OCI-LY1 (cell line): ENCODE measurements around the gene PNO1.

Source experiments
- H2AFZ ChIP-seq: fragments of 200-600 bp; sonication (generic), shearing (Covaris generic); 2 replicates; pipeline ENCODE4 v1.6.0; 2014; ENCODE audit warnings: antibody characterized with exemption, mild to moderate bottlenecking, low read length
- H3F3A ChIP-seq: fragments of 200-600 bp; sonication (generic), shearing (Covaris generic); 2 replicates; pipeline ENCODE4 v1.6.0; 2014; ENCODE audit warnings: mild to moderate bottlenecking, antibody characterized with exemption, low read length, moderate library complexity; ENCODE audit not compliant: insufficient read depth
- H3K27ac ChIP-seq: fragments of 200-600 bp; sonication (generic); 2 replicates; pipeline ENCODE4 v1.5.1; 2014; ENCODE audit warnings: low read length, mixed run types, mild to moderate bottlenecking, low read depth; ENCODE audit not compliant: poor library complexity, severe bottlenecking
- H3K27me3 ChIP-seq: fragments of 200-600 bp; sonication (generic); 2 replicates; pipeline ENCODE4 v1.6.0; 2014; ENCODE audit warnings: antibody characterized with exemption, mild to moderate bottlenecking, low read length, moderate library complexity; ENCODE audit not compliant: insufficient read depth
- H3K36me3 ChIP-seq: fragments of 200-600 bp; sonication (generic); 2 replicates; pipeline ENCODE4 v1.6.1; 2014; ENCODE audit warnings: mild to moderate bottlenecking, antibody characterized with exemption, low read length, moderate library complexity, mixed read lengths; ENCODE audit not compliant: insufficient read depth
- H3K4me1 ChIP-seq: fragments of 200-600 bp; sonication (generic); 2 replicates; pipeline ENCODE4 v1.5.1; 2014; ENCODE audit warnings: mild to moderate bottlenecking, low read length, moderate library complexity; ENCODE audit not compliant: insufficient read depth, severe bottlenecking
- H3K4me2 ChIP-seq: fragments of 200-600 bp; sonication (generic), shearing (Covaris generic); 2 replicates; pipeline ENCODE4 v1.6.1; 2014; ENCODE audit warnings: low read length
- H3K4me3 ChIP-seq: fragments of 200-600 bp; sonication (generic); 2 replicates; pipeline ENCODE4 v1.5.1; 2014; ENCODE audit warnings: low read length, low read depth, mild to moderate bottlenecking, mixed read lengths; ENCODE audit not compliant: poor library complexity, severe bottlenecking
- H3K79me2 ChIP-seq: fragments of 200-600 bp; shearing (Covaris generic); 2 replicates; pipeline ENCODE4 v1.6.1; 2016; ENCODE audit warnings: mixed run types, low read length, mixed read lengths; ENCODE audit not compliant: insufficient read depth
- H3K9ac ChIP-seq: fragments of 200-600 bp; sonication (generic), shearing (Covaris generic); 2 replicates; pipeline ENCODE4 v1.6.1; 2014; ENCODE audit warnings: mild to moderate bottlenecking, low read length, mixed read lengths
- H3K9me2 ChIP-seq: fragments of 200-600 bp; sonication (generic), shearing (Covaris generic); 2 replicates; pipeline ENCODE4 v1.6.1; 2014; ENCODE audit warnings: low read depth, mild to moderate bottlenecking, low read length, mixed read lengths
- H3K9me3 ChIP-seq: fragments of 200-600 bp; shearing (Covaris generic); 2 replicates; pipeline ENCODE4 v1.6.1; 2014; ENCODE audit warnings: low read length, mixed read lengths
- H4K20me1 ChIP-seq: fragments of 200-600 bp; sonication (generic), shearing (Covaris generic); 2 replicates; pipeline ENCODE4 v1.6.0; 2016; ENCODE audit warnings: mild to moderate bottlenecking, low read length; ENCODE audit not compliant: insufficient read depth
- CTCF ChIP-seq: fragments of 200-600 bp; sonication (generic), shearing (Covaris generic); IDR thresholded peaks from 2 replicates; pipeline ENCODE4 v1.5.1; 2017; ENCODE audit warnings: mild to moderate bottlenecking, antibody characterized with exemption, low read length, moderate library complexity, mixed read lengths
- EZH2 ChIP-seq: fragments of 200-600 bp; sonication (generic), shearing (Covaris generic); IDR thresholded peaks from 2 replicates; pipeline ENCODE4 v1.8.0; 2017; ENCODE audit warnings: borderline replicate concordance, mixed run types, mild to moderate bottlenecking, antibody characterized with exemption, low read length, moderate library complexity, mixed read lengths

PNO1 gene

GRCh38 chr2:68200157-68200787 lies 42.6 kb downstream of the PNO1 start:
- H4K20me1 ChIP-seq, result no peaks in the 10 kb centered on the region
- no peak for TF ChIP-seq EZH2
- TF ChIP-seq CTCF, result no peak
- peaks cover 13% of the 10 kb centered on the region; the same call in 1 of the 2 replicates for H3F3A ChIP-seq

GRCh38 chr2:68203587-68203986 lies 45.9 kb downstream of the PNO1 start:
- H3K27me3 ChIP-seq, result no peaks in the 10 kb centered on the region
- peak overlapping the region; percentile 42 for H3K9ac ChIP-seq
- H4K20me1 ChIP-seq, result no peaks in the 10 kb centered on the region
- H3K4me3 ChIP-seq, result peak overlapping the region; percentile 28
- H2AFZ ChIP-seq, result no peak overlapping the region
- H3K27ac ChIP-seq, result peak overlapping the region; percentile 82
- peaks cover 13% of the 10 kb centered on the region; the same call in 1 of the 2 replicates for H3F3A ChIP-seq
- H3K36me3 ChIP-seq, result peaks cover 24% of the 10 kb centered on the region; the same call in 1 of the 2 replicates
- no peaks in the 10 kb centered on the region for H3K9me2 ChIP-seq
- TF ChIP-seq CTCF (no peak), EZH2 (no peak)
- H3K9me3 ChIP-seq, result no peaks in the 10 kb centered on the region
- peaks cover 92% of the 10 kb centered on the region for H3K79me2 ChIP-seq
- peak overlapping the region; percentile 69 for H3K4me2 ChIP-seq
- peaks cover 67% of the 10 kb centered on the region for H3K4me1 ChIP-seq

More at GRCh38 chr2:68200157-68200787, 42.6 kb downstream of the PNO1 start:
- Histone ChIP-seq H3K9me3 (no peaks in the 10 kb centered on the region), H3K9me2 (no peaks in the 10 kb centered on the region), H3K27me3 (no peaks in the 10 kb centered on the region), H3K9ac (no peak overlapping the region), H3K79me2 (peaks cover 88% of the 10 kb centered on the region), H3K4me3 (no peak overlapping the region), H3K27ac (peak overlapping the region; percentile 25), H3K36me3 (peaks cover 12% of the 10 kb centered on the region; the same call in 1 of the 2 replicates), H2AFZ (no peak overlapping the region), H3K4me1 (peaks cover 51% of the 10 kb centered on the region), H3K4me2 (no peak overlapping the region; the same call in 1 of the 2 replicates)

- Histone ChIP-seq H3K9ac (no peak overlapping the region), H3K9me3 (no peaks in the 10 kb centered on the region), H2AFZ (no peak overlapping the region), H3K36me3 (peaks cover 36% of the 10 kb centered on the region), H4K20me1 (no peaks in the 10 kb centered on the region), H3K27me3 (no peaks in the 10 kb centered on the region), H3K9me2 (no peaks in the 10 kb centered on the region), H3K4me3 (no peak overlapping the region), H3K4me2 (no peak overlapping the region), H3K79me2 (peaks cover 89% of the 10 kb centered on the region), H3K4me1 (peaks cover 50% of the 10 kb centered on the region), H3F3A (peaks cover 4% of the 10 kb centered on the region; the same call in 1 of the 2 replicates), H3K27ac (peak overlapping the region; percentile 32)
- TF ChIP-seq CTCF (no peak), EZH2 (no peak)
Observed at GRCh38 chr2:68206793-68207192, 49.1 kb downstream of the PNO1 start.
